ENCODE measurements around the gene EVI2B.

GRCh38 chr17:31272803-31273202, 41.1 kb downstream of the EVI2B start:
- TF ChIP-seq POLR2A (IDR thresholded peaks at IDR 0.05) (no peak), CTCF (IDR thresholded peaks at IDR 0.05) (no peak)

Data from lower leg skin (tissue), 3 donors.